ENCODE measurements around the gene WDR48. TPM values are rescaled to one million over a fixed set of nuclear protein-coding genes. Genes with fewer than 3 reads are reported as not detected.

WDR48 gene
- total RNA-seq, 1 donor from 2014 or later = 58.9 TPM

GRCh38 chr3:39142067-39142466 lies 90.3 kb downstream of the WDR48 start:
- Mint-ChIP-seq H3K9me3 (no peaks in the 10 kb centered on the region), H3K27me3 (ENCODE audit: low read depth) (no peaks in the 10 kb centered on the region), H3K4me3 (no peak overlapping the region), H3K27ac (peak overlapping the region; percentile 91), H3K36me3 (peaks cover 25% of the 10 kb centered on the region), H3K4me1 (peaks cover 49% of the 10 kb centered on the region)
- no peak for DNase-seq (ENCODE audit: low spot score in 2 of 2, unreplicated experiment in 2 of 2)
- no peak for TF ChIP-seq CTCF (IDR thresholded peaks at IDR 0.05; ENCODE audit: unreplicated experiment)

GRCh38 chr3:39143051-39143885 lies 91.5 kb downstream of the WDR48 start:
- H3K36me3 Mint-ChIP-seq = peaks cover 21% of the 10 kb centered on the region

GRCh38 chr3:39144095-39144747 lies 92.4 kb downstream of the WDR48 start:
- no peak for TF ChIP-seq CTCF (IDR thresholded peaks at IDR 0.05; ENCODE audit: unreplicated experiment)
- Mint-ChIP-seq H3K36me3 (peaks cover 21% of the 10 kb centered on the region), H3K4me3 (no peak overlapping the region), H3K27me3 (ENCODE audit: low read depth) (no peaks in the 10 kb centered on the region), H3K27ac (no peak overlapping the region), H3K4me1 (peaks cover 70% of the 10 kb centered on the region), H3K9me3 (no peaks in the 10 kb centered on the region)
- DNase-seq (ENCODE audit: low spot score in 2 of 2, unreplicated experiment in 2 of 2) = peak in 1 of 2 experiments; percentile 36

More at GRCh38 chr3:39143051-39143885, 91.5 kb downstream of the WDR48 start:
- no peaks in the 10 kb centered on the region for H3K27me3 Mint-ChIP-seq (ENCODE audit: low read depth)
- H3K27ac Mint-ChIP-seq = peak overlapping the region; percentile 66
- H3K9me3 Mint-ChIP-seq = no peaks in the 10 kb centered on the region
- peak in 1 of 2 experiments; percentile 36 for DNase-seq (ENCODE audit: low spot score in 2 of 2, unreplicated experiment in 2 of 2)
- H3K4me3 Mint-ChIP-seq = no peak overlapping the region
- H3K4me1 Mint-ChIP-seq = peaks cover 61% of the 10 kb centered on the region
- TF ChIP-seq CTCF (IDR thresholded peaks at IDR 0.05; ENCODE audit: unreplicated experiment) = no peak

- no peak overlapping the region for H3K4me3 Mint-ChIP-seq
- peak in 1 of 2 experiments; percentile 29 for DNase-seq (ENCODE audit: low spot score in 2 of 2, unreplicated experiment in 2 of 2)
- H3K9me3 Mint-ChIP-seq = no peaks in the 10 kb centered on the region
- H3K4me1 Mint-ChIP-seq = peaks cover 72% of the 10 kb centered on the region
- no peaks in the 10 kb centered on the region for H3K27me3 Mint-ChIP-seq (ENCODE audit: low read depth)
- H3K27ac Mint-ChIP-seq = peak overlapping the region; percentile 36
- no peak for TF ChIP-seq CTCF (IDR thresholded peaks at IDR 0.05; ENCODE audit: unreplicated experiment)
- peaks cover 21% of the 10 kb centered on the region for H3K36me3 Mint-ChIP-seq
Observed at GRCh38 chr3:39144748-39145380, 93.0 kb downstream of the WDR48 start.

- no peaks in the 10 kb centered on the region for H3K27me3 Mint-ChIP-seq (ENCODE audit: low read depth)
- H3K4me1 Mint-ChIP-seq = peaks cover 72% of the 10 kb centered on the region
- no peak for DNase-seq (ENCODE audit: low spot score in 2 of 2, unreplicated experiment in 2 of 2)
- no peak for TF ChIP-seq CTCF (IDR thresholded peaks at IDR 0.05; ENCODE audit: unreplicated experiment)
- peak overlapping the region; percentile 3 for H3K4me3 Mint-ChIP-seq
- H3K9me3 Mint-ChIP-seq = no peaks in the 10 kb centered on the region
- H3K36me3 Mint-ChIP-seq = peaks cover 21% of the 10 kb centered on the region
- peak overlapping the region; percentile 99 for H3K27ac Mint-ChIP-seq
Observed at GRCh38 chr3:39146083-39146501, 94.3 kb downstream of the WDR48 start.

Small RNA genes within 50 kb of the gene (microRNA-seq; reads per million reads assigned to microRNA genes)
- gene MIR6822 = 1.2 reads per million

Other genes with a start within 250 kb of the WDR48 start
- not detected in 3 replicates for gene SCN10A, start 235.8 kb upstream of the WDR48 start, total RNA-seq
- 1.6 to 1.9 TPM (median 1.6 TPM) in 3 replicates for gene SCN11A, start 72 bp upstream of the WDR48 start, total RNA-seq
- 70.8 to 71.5 TPM (median 71.1 TPM) in 3 replicates for gene GORASP1, start 55.6 kb downstream of the WDR48 start, total RNA-seq
- gene TTC21A, start 55.7 kb downstream of the WDR48 start, total RNA-seq = 10.2 to 12.7 TPM (median 12.3 TPM) in 3 replicates
- gene CSRNP1, start 101.6 kb downstream of the WDR48 start, total RNA-seq = 42.7 to 44.7 TPM (median 43.9 TPM) in 3 replicates
- gene XIRP1, start 140.6 kb downstream of the WDR48 start, total RNA-seq = not detected in 3 replicates
- 0.20 to 0.51 TPM (median 0.22 TPM) in 3 replicates for gene CX3CR1, start 228.0 kb downstream of the WDR48 start, total RNA-seq